GM12891 (cell line): ENCODE results near the gene PPP1R27.

ENCODE experiments used
- DNase-seq: peaks from one replicate; pipeline ENCODE4 v3.0.0; 2011; ENCODE audit warnings: low spot score; ENCODE audit not compliant: insufficient read length
- FAIRE-seq: peaks from 2 replicates; lab custom pipeline; 2011; peaks lifted over from hg19 to GRCh38; lab: Jason Lieb, UNC
- PAX5 ChIP-seq: IDR thresholded peaks from 2 replicates; pipeline ENCODE4 v1.6.1; 2011; ENCODE audit warnings: low read length, moderate library complexity, mild to moderate bottlenecking; ENCODE audit not compliant: insufficient read depth, severe bottlenecking
- POLR2A ChIP-seq: IDR thresholded peaks from 2 replicates; pipeline ENCODE4 v1.6.1; 2011; ENCODE audit warnings: low read depth, low read length, control low read depth
- POLR2AphosphoS5 ChIP-seq: IDR thresholded peaks from 2 replicates; pipeline ENCODE4 v1.6.1; 2011; ENCODE audit warnings: low read depth, low read length, control low read depth
- POU2F2 ChIP-seq: IDR thresholded peaks from 2 replicates; pipeline ENCODE4 v1.6.1; 2011; ENCODE audit warnings: low read depth, mild to moderate bottlenecking, control low read depth, low read length, moderate library complexity
- SPI1 ChIP-seq: IDR thresholded peaks from 2 replicates; pipeline ENCODE4 v1.6.1; 2011; ENCODE audit warnings: low read depth, low read length, control low read depth
- TAF1 ChIP-seq: IDR thresholded peaks from 2 replicates; pipeline ENCODE4 v1.6.1; 2011; ENCODE audit warnings: low read depth, low read length, control low read depth

PPP1R27 gene

DNA sequence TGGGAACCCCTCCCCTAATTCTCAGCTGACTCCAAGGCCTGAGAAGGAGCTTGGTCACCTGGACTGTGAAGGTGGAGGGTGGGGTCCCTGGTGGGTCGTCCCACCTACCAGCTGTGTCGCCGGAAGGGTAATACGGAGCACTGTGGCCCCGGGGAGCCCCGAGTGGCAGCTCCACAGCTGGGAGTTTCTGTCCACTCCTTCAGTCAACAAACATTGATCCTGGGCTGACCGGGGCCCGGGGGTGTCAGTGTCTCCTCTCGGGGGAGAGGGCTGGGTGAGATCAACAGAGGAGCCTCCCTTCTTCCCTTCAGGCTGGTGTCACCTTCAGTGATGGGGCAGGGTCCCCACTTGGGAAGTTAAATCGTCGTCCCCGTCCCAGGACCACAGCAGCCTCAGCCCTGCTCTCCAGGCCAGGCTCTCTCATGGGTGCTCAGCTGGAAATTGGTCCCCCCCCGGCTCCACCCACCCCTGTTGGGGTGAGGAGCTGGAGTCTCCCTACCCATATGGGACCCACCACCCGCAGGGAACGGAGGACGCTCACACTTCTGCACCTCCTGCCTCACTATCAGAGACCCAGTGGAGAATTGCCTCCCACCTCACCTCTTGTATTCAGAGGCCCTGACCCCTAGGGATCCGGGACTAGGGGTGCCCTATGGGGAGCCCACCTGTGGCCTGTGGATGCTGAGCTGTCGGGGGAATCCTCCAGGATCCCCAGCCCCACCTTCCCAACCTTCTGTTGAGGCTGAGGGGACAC lies 29.0 kb downstream of the PPP1R27 start:
- TF ChIP-seq PAX5 (no peak), POU2F2 (no peak), TAF1 (no peak), POLR2A (no peak), POLR2AphosphoS5 (no peak)
- no peak for FAIRE-seq
- no peak for DNase-seq

DNA sequence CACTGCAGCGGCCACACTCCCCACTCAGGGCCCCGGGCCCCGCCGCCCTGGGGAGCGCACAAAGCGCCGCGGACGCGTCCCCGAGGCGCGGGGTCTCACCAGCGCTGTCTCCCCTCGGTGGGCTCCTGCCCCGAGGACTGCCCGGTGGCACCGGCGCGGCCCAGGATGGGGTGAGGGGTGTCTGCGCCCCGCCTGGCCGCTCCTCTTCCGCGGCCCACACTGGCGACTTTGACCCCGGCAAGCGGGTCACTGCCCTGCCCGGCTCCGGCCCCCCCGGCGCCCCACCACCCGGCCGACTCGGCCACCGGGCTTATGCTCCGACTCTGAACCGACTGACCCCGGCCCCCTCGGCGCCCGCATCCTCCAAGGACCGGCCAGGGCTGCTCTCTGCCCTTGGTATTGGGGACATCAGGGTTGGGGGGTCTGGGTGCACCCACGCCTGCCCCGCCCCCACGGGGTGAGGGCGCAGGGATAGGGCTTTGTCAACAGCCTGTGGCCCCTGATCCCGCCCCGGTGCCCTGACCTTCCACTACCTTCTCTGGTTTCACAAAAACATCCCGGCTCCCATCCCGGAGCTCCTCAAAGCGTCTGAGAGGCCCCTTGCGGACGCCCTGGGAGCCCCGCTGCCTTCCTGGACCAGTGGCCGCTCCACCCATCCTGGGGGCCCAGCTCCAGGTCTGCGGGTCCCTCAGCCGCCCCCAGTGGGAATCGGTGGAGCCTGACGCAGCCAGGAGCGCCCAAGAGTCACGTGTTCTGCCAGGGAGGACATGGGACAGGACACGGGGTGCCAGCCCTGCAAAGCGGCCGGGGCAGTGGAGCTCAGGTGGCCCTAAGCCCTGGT lies 30.1 kb downstream of the PPP1R27 start:
- no peak for FAIRE-seq
- TF ChIP-seq PAX5 (no peak), POLR2A (no peak), POLR2AphosphoS5 (no peak), POU2F2 (no peak), SPI1 (no peak), TAF1 (no peak)
- DNase-seq, result no peak

DNA sequence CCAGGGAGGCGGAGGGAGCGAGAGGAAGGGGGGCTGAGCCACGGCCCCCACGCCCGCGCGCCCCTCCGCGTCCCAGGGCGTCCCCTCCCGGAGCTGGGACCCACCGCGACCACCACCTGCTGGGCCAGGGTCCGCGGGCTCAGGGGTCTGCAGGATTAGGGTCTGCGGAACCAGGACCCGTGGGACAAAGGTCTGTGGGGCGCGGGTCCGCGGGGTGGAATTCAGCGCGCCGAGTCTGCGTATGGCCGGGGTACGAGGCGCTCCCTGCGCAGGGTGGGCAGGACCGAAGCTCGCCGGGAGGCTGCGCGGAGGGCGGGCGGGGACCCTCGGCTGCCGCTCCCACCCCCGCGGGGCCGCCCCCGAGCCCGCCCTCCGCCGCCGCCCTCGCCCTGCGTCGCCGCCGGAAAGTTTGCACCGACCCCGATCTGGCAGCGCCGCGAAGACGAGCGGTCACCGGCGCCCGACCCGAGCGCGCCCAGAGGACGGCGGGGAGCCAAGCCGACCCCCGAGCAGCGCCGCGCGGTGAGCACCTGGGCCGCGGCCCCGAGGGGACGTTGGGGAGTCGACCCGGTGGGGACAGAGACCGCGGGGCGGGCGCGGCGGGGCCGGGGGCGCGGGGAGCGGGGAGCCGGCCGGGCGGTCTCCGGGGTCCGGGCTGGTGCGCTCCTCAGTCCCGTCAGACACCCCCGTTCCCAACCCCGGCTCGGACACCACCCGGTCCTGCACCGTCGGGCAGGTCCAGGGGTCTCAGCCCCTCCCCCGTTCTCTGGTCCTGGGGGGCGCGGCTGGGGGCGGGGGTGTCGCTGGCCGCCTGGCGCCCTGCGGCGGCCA lies 30.9 kb downstream of the PPP1R27 start, which contains the start of gene GCGR:
TSS of gene GCGR (plus strand) at position 423 of the 831 bp plus-strand sequence. CDS start 4,869 bp downstream, outside the sequence.
- TF ChIP-seq POLR2A, result no peak
- no peak for TF ChIP-seq POU2F2
- no peak for TF ChIP-seq TAF1
- no peak for TF ChIP-seq PAX5
- DNase-seq (no peak), FAIRE-seq (no peak)

GRCh38 chr17:81802856-81803643 lies 31.8 kb downstream of the PPP1R27 start:
- no peak for DNase-seq
- TF ChIP-seq TAF1 (no peak), POLR2AphosphoS5 (no peak), SPI1 (no peak), POLR2A (no peak), POU2F2 (no peak), PAX5 (no peak)
- FAIRE-seq, result no peak

DNA sequence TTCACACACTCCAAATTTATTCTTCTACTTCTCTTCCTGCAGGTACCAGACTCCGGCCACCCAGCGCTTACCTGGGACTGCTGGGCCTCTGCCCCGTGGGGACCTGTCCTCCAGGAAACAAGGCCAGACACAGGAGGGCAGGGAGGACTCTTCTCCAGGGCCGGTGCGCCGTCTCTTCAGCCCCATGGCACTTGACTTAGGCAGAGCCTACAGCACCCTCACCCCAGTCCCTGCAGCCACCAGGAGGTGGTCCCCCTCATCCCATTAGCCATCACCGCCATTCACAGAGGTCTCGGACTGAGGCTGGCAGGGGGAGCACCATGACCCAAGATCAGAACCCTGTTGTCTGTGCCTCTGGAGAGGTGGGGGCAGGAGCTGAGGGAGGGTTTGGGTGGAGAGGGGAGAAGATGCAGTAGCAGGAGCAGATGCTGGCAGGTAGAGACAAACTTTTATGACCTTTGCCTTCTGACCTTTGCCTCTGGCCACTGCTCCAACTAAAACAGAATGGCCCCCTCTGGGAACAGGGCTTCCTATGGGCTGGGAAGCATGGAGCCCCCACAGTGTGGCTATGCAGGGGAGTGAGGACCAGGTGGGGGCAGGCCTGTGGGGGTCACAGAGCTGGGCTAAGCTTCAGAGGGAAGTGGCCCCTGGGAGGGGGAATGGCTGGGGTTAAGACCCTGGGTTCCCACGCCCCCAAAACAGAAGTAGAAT lies 32.6 kb downstream of the PPP1R27 start:
- TF ChIP-seq POU2F2 (no peak), POLR2A (no peak)

DNA sequence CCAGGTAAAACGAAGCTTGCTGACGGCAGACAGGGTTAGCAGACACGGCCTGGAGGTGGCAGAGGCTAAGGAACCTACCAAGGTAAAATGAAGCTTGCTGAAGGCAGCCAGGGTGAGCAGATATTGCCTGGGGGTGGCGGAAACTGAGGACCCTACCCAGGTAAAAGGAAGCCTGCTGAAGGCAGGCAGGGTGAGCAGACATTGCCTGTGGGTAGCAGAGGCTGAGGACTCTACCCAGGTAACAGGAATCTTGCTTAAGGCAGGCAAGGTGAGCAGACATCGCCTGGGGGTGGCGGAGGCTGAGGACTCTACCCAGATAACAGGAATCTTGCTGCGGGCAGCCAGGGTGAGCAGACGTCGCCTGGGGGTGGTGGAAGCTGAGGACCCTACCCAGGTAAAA lies 33.5 kb downstream of the PPP1R27 start:
- TF ChIP-seq PAX5, result no peak
- FAIRE-seq (no peak), DNase-seq (no peak)

More for the DNA sequence above, 32.6 kb downstream of the PPP1R27 start:
- FAIRE-seq, result no peak
- DNase-seq, result no peak

DNA sequence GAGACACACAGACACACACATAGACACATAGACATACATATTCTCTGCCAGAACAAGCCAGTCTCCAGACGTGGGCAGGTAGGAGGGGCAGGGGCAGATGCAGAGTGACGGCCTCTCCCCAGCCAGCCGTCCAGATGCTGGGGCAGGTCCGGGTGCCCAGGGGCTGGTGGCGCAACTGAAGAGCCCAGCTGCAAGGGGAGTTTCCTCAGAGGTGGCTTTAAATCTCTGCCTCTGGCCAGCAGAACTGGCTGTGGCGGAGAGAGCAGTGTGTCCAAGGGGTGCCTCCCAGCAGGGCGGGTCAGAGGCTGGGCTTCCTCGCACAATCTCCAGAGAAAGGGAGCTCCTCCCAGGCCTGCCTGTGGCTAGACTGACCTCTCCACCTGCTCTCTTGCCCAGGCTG lies 40.3 kb downstream of the PPP1R27 start:
- no peak for DNase-seq
- no peak for FAIRE-seq
- no peak for TF ChIP-seq TAF1
- TF ChIP-seq POLR2A, result no peak
- TF ChIP-seq SPI1, result no peak
- TF ChIP-seq POLR2AphosphoS5, result no peak
- TF ChIP-seq PAX5, result no peak
- no peak for TF ChIP-seq POU2F2

DNA sequence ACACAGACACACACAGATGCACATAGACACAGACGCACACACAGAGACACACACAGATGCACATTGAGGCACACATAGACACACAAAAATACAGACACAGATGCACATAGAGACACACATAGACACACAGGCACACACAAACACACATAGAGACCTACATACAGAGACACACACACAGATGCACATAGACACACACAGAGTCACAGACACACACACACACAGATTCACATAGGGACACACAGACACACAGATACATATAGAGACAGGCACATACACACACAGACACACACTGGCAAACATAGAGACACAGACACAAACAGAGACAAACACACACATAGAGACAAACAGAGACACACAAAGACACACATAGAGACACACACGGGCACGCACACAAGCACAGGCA lies 40.8 kb downstream of the PPP1R27 start:
- DNase-seq (no peak), FAIRE-seq (no peak)
- no peak for TF ChIP-seq POLR2AphosphoS5
- TF ChIP-seq PAX5, result no peak
- no peak for TF ChIP-seq SPI1
- no peak for TF ChIP-seq TAF1
- no peak for TF ChIP-seq POLR2A
- TF ChIP-seq POU2F2, result no peak
